HEK293 (cell line): ENCODE data around the gene BRWD1.
A peak's percentile ranks its signal among the peaks of the same experiment; 100 is the strongest.

Source experiments
- CTCF ChIA-PET: fragments of 350-600 bp; formaldehyde crosslinking; extraction: SDS; loops from one replicate; lab custom pipeline; 2021; ENCODE audit warnings: antibody characterized with exemption; lab: Yijun Ruan, JAX
- POLR2A ChIA-PET: fragments of 300-600 bp; formaldehyde crosslinking; extraction: SDS; loops from one replicate; lab custom pipeline; 2020; ENCODE audit warnings: antibody characterized with exemption, inconsistent platforms; lab: Yijun Ruan, JAX
- H3K27ac ChIP-seq: fragments of 200-500 bp; sonication (Bioruptor generic); 2 replicates; pipeline ENCODE4 v1.5.1; 2014; ENCODE audit warnings: low read depth, low read length, control low read depth, inconsistent platforms; ENCODE audit errors: extremely low read depth
- H3K36me3 ChIP-seq, 2 experiments: fragments of 200-500 bp in 1 of 2; sonication (Bioruptor generic) in 1 of 2; 1 replicate in 1 of 2; 2 replicates in 1 of 2; pipeline ENCODE4 v1.5.1; 2014 to 2017; ENCODE audit warnings: inconsistent platforms in 2 of 2, low read length in 2 of 2; ENCODE audit not compliant: control insufficient read depth in 2 of 2, insufficient read depth in 1 of 2
- H3K4me1 ChIP-seq: fragments of 200-500 bp; sonication (Bioruptor generic); 2 replicates; pipeline ENCODE4 v1.5.1; 2014; ENCODE audit warnings: mild to moderate bottlenecking, low read length, inconsistent platforms; ENCODE audit not compliant: control insufficient read depth, insufficient read depth
- H3K4me3 ChIP-seq: 2 replicates; pipeline ENCODE4 v1.5.1; 2011; ENCODE audit warnings: low read depth, mild to moderate bottlenecking, control low read depth, low read length, moderate library complexity
- H3K9me3 ChIP-seq: fragments of 200-500 bp; sonication (Bioruptor generic); 2 replicates; pipeline ENCODE4 v1.5.1; 2014; ENCODE audit warnings: low read depth, low read length, inconsistent platforms; ENCODE audit not compliant: control insufficient read depth, insufficient read depth
- GLI2 ChIP-seq: fragments of 450-650 bp; formaldehyde crosslinking; IDR thresholded peaks from 2 replicates; pipeline ENCODE4; 2017; ENCODE audit warnings: missing biosample characterization, missing genetic modification characterization, low read depth, borderline replicate concordance
- HOXA7 ChIP-seq: sonication (generic); formaldehyde crosslinking; IDR thresholded peaks from 2 replicates; pipeline ENCODE4 v1.8.1; 2022; ENCODE audit warnings: missing genetic modification reagents, borderline replicate concordance
- OVOL3 ChIP-seq: fragments of 450-650 bp; formaldehyde crosslinking; IDR thresholded peaks from 2 replicates; pipeline ENCODE4 v1.5.1; 2016; ENCODE audit warnings: missing biosample characterization, missing genetic modification characterization
- PRDM1 ChIP-seq: fragments of 450-650 bp; formaldehyde crosslinking; IDR thresholded peaks from 2 replicates; pipeline ENCODE4; 2016; ENCODE audit warnings: missing biosample characterization, missing genetic modification characterization
- PRDM4 ChIP-seq: fragments of 450-650 bp; formaldehyde crosslinking; IDR thresholded peaks from 2 replicates; pipeline ENCODE4 v1.5.1; 2017; ENCODE audit warnings: missing biosample characterization, missing genetic modification characterization
- SETDB1 ChIP-seq: IDR thresholded peaks from one replicate; pipeline ENCODE4 v1.6.1; 2017; ENCODE audit warnings: mild to moderate bottlenecking, low read length, moderate library complexity, mixed read lengths; ENCODE audit not compliant: insufficient read length
- ZBTB17 ChIP-seq: fragments of 450-650 bp; formaldehyde crosslinking; IDR thresholded peaks from 2 replicates; pipeline ENCODE4 v1.5.1; 2016; ENCODE audit warnings: missing biosample characterization, missing genetic modification characterization
- ZEB2 ChIP-seq: fragments of 450-650 bp; formaldehyde crosslinking; IDR thresholded peaks from 2 replicates; pipeline ENCODE4 v1.5.1; 2016; ENCODE audit warnings: missing biosample characterization, missing genetic modification characterization
- ZFP41 ChIP-seq: fragments of 450-650 bp; formaldehyde crosslinking; IDR thresholded peaks from 2 replicates; pipeline ENCODE4 v1.5.1; 2016; ENCODE audit warnings: missing biosample characterization, missing genetic modification characterization, borderline replicate concordance
- ZIC2 ChIP-seq: fragments of 450-650 bp; formaldehyde crosslinking; IDR thresholded peaks from 2 replicates; pipeline ENCODE4 v1.5.1; 2016; ENCODE audit warnings: missing biosample characterization, missing genetic modification characterization
- ZNF146 ChIP-seq: fragments of 450-650 bp; formaldehyde crosslinking; IDR thresholded peaks from 2 replicates; pipeline ENCODE4 v1.5.1; 2016; ENCODE audit warnings: missing biosample characterization, missing genetic modification characterization
- ZNF169 ChIP-seq: fragments of 450-650 bp; formaldehyde crosslinking; IDR thresholded peaks from 2 replicates; pipeline ENCODE4 v1.5.1; 2016; ENCODE audit warnings: missing biosample characterization, missing genetic modification characterization
- ZNF202 ChIP-seq: fragments of 450-650 bp; formaldehyde crosslinking; IDR thresholded peaks from 2 replicates; pipeline ENCODE4 v1.5.1; 2016; ENCODE audit warnings: missing biosample characterization, missing genetic modification characterization, borderline replicate concordance
- ZNF248 ChIP-seq: fragments of 450-650 bp; formaldehyde crosslinking; IDR thresholded peaks from 2 replicates; pipeline ENCODE4 v1.5.1; 2017; ENCODE audit warnings: missing biosample characterization, missing genetic modification characterization
- ZNF335 ChIP-seq: fragments of 450-650 bp; formaldehyde crosslinking; conservative IDR thresholded peaks from 2 replicates; pipeline ENCODE4 v1.5.1; 2016; ENCODE audit warnings: missing biosample characterization, missing genetic modification characterization
- ZNF394 ChIP-seq: fragments of 450-650 bp; formaldehyde crosslinking; IDR thresholded peaks from 2 replicates; pipeline ENCODE4 v1.5.1; 2016; ENCODE audit warnings: missing biosample characterization, missing genetic modification characterization, mild to moderate bottlenecking, moderate library complexity, borderline replicate concordance
- ZNF423 ChIP-seq: fragments of 450-650 bp; formaldehyde crosslinking; IDR thresholded peaks from 2 replicates; pipeline ENCODE4 v1.5.1; 2016; ENCODE audit warnings: missing biosample characterization, missing genetic modification characterization
- ZNF530 ChIP-seq: fragments of 450-650 bp; formaldehyde crosslinking; IDR thresholded peaks from 2 replicates; pipeline ENCODE4 v1.5.1; 2016; ENCODE audit warnings: low read depth, missing biosample characterization, missing genetic modification characterization
- ZNF610 ChIP-seq: fragments of 450-650 bp; formaldehyde crosslinking; IDR thresholded peaks from 2 replicates; pipeline ENCODE4 v1.5.1; 2016; ENCODE audit warnings: missing biosample characterization, missing genetic modification characterization, borderline replicate concordance
- ZNF626 ChIP-seq: fragments of 450-650 bp; sonication (Bioruptor Pico); formaldehyde crosslinking; IDR thresholded peaks from 2 replicates; pipeline ENCODE4 v1.5.1; 2018; ENCODE audit warnings: missing biosample characterization, missing genetic modification characterization, inconsistent platforms
- ZNF707 ChIP-seq: fragments of 450-650 bp; formaldehyde crosslinking; IDR thresholded peaks from 2 replicates; pipeline ENCODE4 v1.5.1; 2016; ENCODE audit warnings: missing biosample characterization, missing genetic modification characterization
- ZNF747 ChIP-seq: fragments of 450-650 bp; formaldehyde crosslinking; IDR thresholded peaks from 2 replicates; pipeline ENCODE4 v1.5.1; 2016; ENCODE audit warnings: missing biosample characterization, missing genetic modification characterization
- TF ChIP-seq, protein P1 (sequence below): fragments of 450-650 bp; formaldehyde crosslinking; IDR thresholded peaks from 2 replicates; pipeline ENCODE4 v1.5.1; 2017; ENCODE audit warnings: missing biosample characterization, missing genetic modification characterization
- TF ChIP-seq, protein P2 (sequence below): fragments of 450-650 bp; formaldehyde crosslinking; IDR thresholded peaks from 2 replicates; pipeline ENCODE4 v1.5.0; 2017; ENCODE audit warnings: missing biosample characterization, missing genetic modification characterization, borderline replicate concordance
- TF ChIP-seq, protein P3 (sequence below): fragments of 450-650 bp; formaldehyde crosslinking; IDR thresholded peaks from 2 replicates; pipeline ENCODE4 v1.5.1; 2017; ENCODE audit warnings: missing biosample characterization, mild to moderate bottlenecking, missing genetic modification characterization, moderate library complexity

The BRWD1 gene

DNA sequence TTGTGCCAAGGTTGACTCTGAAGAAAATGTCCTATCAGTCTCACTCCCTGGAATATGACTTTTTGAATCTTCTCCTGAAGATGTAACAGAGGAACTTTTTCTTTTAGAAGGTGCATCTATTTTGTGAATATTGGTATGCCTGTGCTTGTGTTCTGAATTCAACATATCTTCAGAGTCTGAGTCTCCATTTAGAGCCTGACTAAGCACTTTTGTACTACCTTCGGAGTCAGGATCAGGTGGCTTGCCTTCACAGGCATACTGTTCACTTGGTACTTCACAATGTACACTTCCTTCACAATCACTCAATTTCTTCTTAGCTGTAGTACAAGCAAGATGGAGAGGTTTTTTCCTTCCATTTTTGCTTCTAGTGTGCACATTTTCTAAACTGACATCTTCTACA lies 116.6 kb downstream of the BRWD1 start:
- H3K4me3 ChIP-seq, result no peak overlapping the region
- ChIA-PET CTCF (interaction anchor here (0.6 kb wide), 1 partner anchor 441 kb away, joined by 4 read pairs; no protein-coding TSS in a partner anchor), POLR2A (interaction anchor here (0.7 kb wide), 1 partner anchor 11 kb away, joined by 3 read pairs; no protein-coding TSS in a partner anchor)
- no peaks in the 10 kb centered on the region for H3K9me3 ChIP-seq
- peaks cover 30 to 67% of the 10 kb centered on the region in 2 experiments for H3K36me3 ChIP-seq
- TF ChIP-seq HOXA7 (no peak), ZNF610 (no peak), OVOL3 (tag by site-specific recombination) (no peak), ZNF169 (tag by site-specific recombination) (no peak), ZIC2 (no peak), ZNF423 (tag by site-specific recombination) (no peak)
- TF ChIP-seq, protein P1, sequence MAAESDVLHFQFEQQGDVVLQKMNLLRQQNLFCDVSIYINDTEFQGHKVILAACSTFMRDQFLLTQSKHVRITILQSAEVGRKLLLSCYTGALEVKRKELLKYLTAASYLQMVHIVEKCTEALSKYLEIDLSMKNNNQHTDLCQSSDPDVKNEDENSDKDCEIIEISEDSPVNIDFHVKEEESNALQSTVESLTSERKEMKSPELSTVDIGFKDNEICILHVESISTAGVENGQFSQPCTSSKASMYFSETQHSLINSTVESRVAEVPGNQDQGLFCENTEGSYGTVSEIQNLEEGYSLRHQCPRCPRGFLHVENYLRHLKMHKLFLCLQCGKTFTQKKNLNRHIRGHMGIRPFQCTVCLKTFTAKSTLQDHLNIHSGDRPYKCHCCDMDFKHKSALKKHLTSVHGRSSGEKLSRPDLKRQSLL (tag by site-specific recombination), result no peak
- TF ChIP-seq, protein P2, sequence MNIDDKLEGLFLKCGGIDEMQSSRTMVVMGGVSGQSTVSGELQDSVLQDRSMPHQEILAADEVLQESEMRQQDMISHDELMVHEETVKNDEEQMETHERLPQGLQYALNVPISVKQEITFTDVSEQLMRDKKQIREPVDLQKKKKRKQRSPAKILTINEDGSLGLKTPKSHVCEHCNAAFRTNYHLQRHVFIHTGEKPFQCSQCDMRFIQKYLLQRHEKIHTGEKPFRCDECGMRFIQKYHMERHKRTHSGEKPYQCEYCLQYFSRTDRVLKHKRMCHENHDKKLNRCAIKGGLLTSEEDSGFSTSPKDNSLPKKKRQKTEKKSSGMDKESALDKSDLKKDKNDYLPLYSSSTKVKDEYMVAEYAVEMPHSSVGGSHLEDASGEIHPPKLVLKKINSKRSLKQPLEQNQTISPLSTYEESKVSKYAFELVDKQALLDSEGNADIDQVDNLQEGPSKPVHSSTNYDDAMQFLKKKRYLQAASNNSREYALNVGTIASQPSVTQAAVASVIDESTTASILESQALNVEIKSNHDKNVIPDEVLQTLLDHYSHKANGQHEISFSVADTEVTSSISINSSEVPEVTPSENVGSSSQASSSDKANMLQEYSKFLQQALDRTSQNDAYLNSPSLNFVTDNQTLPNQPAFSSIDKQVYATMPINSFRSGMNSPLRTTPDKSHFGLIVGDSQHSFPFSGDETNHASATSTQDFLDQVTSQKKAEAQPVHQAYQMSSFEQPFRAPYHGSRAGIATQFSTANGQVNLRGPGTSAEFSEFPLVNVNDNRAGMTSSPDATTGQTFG (tag by site-specific recombination), result no peak
- no peaks in the 10 kb centered on the region for H3K4me1 ChIP-seq
- H3K27ac ChIP-seq, result no peak overlapping the region

GRCh38 chr21:39196310-39196709 lies 117.1 kb downstream of the BRWD1 start:
- no peak overlapping the region for H3K27ac ChIP-seq
- CTCF ChIA-PET, result interaction anchor here (0.6 kb wide), 1 partner anchor 440 kb away, joined by 4 read pairs; no protein-coding TSS in a partner anchor
- no peaks in the 10 kb centered on the region for H3K9me3 ChIP-seq
- TF ChIP-seq PRDM1 (tag by site-specific recombination) (peak; percentile 52; the same call in 1 of the 2 replicates), ZNF530 (tag by site-specific recombination) (no peak), PRDM4 (tag by site-specific recombination) (no peak), ZNF707 (no peak), GLI2 (tag by site-specific recombination) (no peak)
- POLR2A ChIA-PET, result no interaction called here
- peaks cover 26 to 62% of the 10 kb centered on the region in 2 experiments for H3K36me3 ChIP-seq
- H3K4me3 ChIP-seq, result no peak overlapping the region
- H3K4me1 ChIP-seq, result no peaks in the 10 kb centered on the region

DNA sequence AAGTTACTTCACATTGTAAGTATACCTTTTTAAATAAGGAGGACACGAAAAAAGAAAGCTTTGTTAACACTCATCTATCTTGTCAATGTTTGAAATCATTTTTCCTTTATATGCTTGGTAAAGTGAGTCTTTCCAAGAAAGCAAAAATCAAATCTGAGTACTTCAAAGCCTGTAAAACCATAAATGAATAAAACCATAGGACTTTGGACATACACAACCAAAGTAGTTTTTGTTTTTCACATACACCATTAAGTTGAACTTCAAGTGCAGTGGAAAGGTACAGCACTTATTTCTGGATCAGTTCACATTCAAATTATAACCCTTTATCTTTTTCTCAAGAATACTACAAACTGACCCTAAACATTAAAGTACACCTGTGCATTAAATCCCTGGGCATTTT lies 120.1 kb downstream of the BRWD1 start:
- no peak overlapping the region for H3K27ac ChIP-seq
- TF ChIP-seq ZBTB17 (tag by site-specific recombination), result no peak
- no peak for TF ChIP-seq ZNF202 (tag by site-specific recombination)
- TF ChIP-seq ZNF248 (tag by site-specific recombination), result no peak
- TF ChIP-seq ZFP41 (tag by site-specific recombination), result no peak
- TF ChIP-seq ZEB2 (tag by site-specific recombination), result no peak
- no peak for TF ChIP-seq ZNF394 (tag by site-specific recombination)
- no peak for TF ChIP-seq ZNF146 (tag by site-specific recombination)
- no peak for TF ChIP-seq ZNF335
- no peak for TF ChIP-seq SETDB1
- TF ChIP-seq ZNF707, result no peak
- TF ChIP-seq ZNF626 (tag by site-specific recombination), result no peak
- TF ChIP-seq, protein P3, sequence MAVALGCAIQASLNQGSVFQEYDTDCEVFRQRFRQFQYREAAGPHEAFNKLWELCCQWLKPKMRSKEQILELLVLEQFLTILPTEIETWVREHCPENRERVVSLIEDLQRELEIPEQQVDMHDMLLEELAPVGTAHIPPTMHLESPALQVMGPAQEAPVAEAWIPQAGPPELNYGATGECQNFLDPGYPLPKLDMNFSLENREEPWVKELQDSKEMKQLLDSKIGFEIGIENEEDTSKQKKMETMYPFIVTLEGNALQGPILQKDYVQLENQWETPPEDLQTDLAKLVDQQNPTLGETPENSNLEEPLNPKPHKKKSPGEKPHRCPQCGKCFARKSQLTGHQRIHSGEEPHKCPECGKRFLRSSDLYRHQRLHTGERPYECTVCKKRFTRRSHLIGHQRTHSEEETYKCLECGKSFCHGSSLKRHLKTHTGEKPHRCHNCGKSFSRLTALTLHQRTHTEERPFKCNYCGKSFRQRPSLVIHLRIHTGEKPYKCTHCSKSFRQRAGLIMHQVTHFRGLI (tag by site-specific recombination), result no peak
- no peak for TF ChIP-seq ZNF747
- ChIA-PET POLR2A (interaction anchor here (2.3 kb wide), 1 partner anchor 10 kb away, joined by 7 read pairs; the partner anchor contains the start of gene PSMG1), CTCF (no interaction called here)
- H3K36me3 ChIP-seq, result peaks cover 0 to 38% of the 10 kb centered on the region in 2 experiments; a peak in 1 of 3 replicates
- H3K4me1 ChIP-seq, result no peaks in the 10 kb centered on the region
- H3K9me3 ChIP-seq, result no peaks in the 10 kb centered on the region
- no peak overlapping the region for H3K4me3 ChIP-seq
